GM12878 (cell line): ENCODE data around the gene TECTA.

ENCODE experiments used
- CTCF ChIP-seq, 3 experiments: IDR thresholded peaks in 2 of 3; conservative IDR thresholded peaks in 1 of 3; 2 replicates each; pipeline ENCODE4 v1.5.1; 2011; ENCODE audit warnings: low read depth in 3 of 3, low read length in 3 of 3, mild to moderate bottlenecking in 3 of 3, control low read depth in 2 of 3, moderate library complexity in 2 of 3, inconsistent platforms in 1 of 3, mixed read lengths in 1 of 3; ENCODE audit not compliant: control insufficient read depth in 2 of 3, insufficient read depth in 1 of 3; ENCODE audit errors: extremely low read depth in 1 of 3
- FOXK2 ChIP-seq: fragments of 450-650 bp; IDR thresholded peaks from 2 replicates; pipeline ENCODE4 v1.6.1; 2017; ENCODE audit warnings: mild to moderate bottlenecking, moderate library complexity

- TF ChIP-seq FOXK2 (no peak), CTCF (IDR thresholded peaks at IDR 0.05 in 2 of 3, conservative IDR thresholded peaks at IDR 0.05 in 1 of 3; ENCODE audit: control insufficient read depth in 2 of 3, extremely low read depth in 1 of 3, insufficient read depth in 1 of 3, low read depth in 3 of 3, low read length in 3 of 3) (no peak)
Observed at GRCh38 chr11:121144723-121145122, 43.7 kb downstream of the TECTA start.
